GM18873 (cell line): ENCODE measurements around the gene CLEC4M.
"Not testable (repeated sequence)": the region's sequence is repeated elsewhere in the genome, so short reads cannot be mapped to it uniquely, and the experiment has no call there.

ENCODE experiments used
- ATAC-seq: cut with Tn5 transposase; IDR thresholded peaks from one replicate; pipeline ENCODE4 v1.9.1; 2021; ENCODE audit warnings: mild to moderate bottlenecking, moderate library complexity, moderate number of reproducible peaks; ENCODE audit not compliant: unreplicated experiment, low FRiP score

The CLEC4M gene

DNA sequence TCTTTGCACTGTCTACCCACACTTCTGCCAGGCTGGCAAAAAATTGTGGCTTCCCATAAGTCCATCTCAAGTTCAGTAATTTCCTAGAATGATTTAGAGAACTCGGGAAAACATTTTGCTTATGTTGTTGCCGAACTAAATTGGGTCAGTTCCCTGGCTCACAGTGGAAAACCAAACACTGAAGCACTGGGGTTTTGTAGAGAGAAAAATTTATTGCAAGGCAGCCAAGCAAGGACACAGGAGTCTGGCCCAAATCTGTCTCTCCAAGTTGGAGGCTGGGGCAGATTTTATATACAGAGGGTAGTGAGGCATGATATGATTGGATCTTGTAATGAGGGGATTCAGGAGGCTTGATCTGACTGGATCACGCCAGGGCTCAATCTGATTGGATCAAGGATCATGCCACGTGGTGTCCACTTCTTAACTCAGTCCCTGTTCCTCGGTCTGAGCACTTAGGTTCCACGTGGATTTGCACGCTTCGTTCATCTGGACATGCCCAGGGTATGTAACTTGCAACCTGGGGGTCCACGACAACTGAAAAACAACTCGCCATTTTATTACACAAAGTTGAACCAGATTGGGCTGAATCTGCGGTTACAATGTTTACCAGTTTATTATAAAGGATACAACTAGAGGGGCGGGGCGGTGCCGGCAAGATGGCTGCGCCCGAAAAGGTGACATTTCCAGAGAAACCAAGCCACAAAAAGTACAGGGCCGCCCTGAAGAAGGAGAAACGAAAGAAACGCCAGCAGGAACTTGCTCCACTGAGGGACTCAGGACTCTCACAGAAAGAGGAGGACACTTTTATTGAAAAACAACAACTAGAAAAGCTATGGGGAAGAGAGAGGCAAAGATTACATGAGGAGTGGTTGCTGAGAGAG, 23.0 kb upstream of the CLEC4M start:
- ATAC-seq = no peak

DNA sequence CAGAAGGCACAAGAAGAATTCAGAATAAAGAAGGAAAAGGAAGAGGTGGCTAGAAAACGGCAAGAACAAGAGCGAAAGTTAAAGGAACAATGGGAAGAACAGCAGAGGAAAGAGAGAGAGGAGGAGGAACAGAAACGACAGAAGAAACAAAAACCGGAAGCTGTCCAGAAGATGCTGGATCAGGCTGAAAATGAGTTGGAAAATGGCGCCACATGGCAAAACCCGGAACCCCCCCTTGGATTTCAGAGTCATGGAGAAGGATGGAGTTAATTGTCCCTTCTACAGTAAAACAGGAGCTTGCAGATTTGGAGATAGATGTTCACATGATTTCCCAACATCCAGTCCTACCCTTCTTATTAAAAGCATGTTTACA, 22.4 kb upstream of the CLEC4M start:
- no peak for ATAC-seq

DNA sequence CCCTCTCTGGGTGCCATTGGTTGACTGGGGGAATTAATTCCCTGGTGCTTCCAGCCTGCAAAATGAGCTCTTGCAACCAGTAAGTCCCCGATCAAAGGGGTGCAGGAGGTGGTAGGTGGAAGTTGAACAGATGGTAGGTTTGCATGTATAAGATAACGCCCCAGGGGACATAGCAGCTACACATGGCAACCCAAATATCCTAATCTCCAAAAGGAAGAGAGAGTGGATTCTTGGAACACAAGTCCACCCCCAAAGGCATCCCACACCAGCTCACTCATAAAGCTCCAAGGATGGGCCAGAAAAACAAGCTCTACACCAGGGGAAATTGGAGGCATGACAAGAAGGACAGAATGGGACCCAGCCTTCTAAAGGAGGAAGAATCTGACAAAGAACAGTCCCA, 20.5 kb upstream of the CLEC4M start:
- ATAC-seq = no peak

DNA sequence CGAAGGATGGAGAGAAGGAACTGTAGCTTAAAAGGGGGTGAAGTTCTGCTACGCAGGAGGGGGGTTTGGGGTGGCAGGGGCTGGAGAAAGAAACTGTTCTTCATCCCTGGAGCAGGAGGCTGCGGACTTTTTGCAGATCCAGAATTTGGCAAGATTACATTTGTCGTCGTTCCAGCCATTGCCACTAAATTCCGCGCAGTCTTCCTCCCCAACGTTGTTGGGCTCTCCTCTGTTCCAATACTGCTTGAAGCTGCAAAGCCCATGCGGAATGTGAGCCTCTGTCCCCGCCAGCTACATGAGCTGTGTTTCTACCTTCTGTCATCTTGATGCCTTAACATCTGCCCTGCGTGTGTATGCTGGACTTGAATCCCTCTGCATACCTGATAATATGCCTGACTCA, 20.1 kb upstream of the CLEC4M start:
- no peak for ATAC-seq

DNA sequence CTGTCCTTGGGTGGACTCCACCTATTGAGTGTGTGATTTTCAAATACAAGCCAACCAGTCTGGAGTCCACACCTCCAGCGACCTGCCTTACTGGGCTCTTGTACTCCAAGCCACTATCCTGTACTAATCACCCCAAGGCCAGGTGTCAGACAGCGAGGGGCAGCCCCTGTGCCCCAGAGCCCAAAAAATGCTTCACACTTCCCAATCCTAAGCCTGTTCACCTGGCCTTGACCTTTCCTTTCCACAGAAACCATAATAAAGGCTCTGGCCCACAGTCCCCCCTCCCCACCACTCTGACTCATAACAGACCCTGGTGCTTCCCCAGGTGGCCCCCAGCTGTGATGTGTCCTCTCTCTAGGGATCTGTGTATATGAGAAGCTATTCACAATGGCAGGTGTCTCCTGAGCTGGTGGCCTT, 19.6 kb upstream of the CLEC4M start:
- ATAC-seq = no peak

DNA sequence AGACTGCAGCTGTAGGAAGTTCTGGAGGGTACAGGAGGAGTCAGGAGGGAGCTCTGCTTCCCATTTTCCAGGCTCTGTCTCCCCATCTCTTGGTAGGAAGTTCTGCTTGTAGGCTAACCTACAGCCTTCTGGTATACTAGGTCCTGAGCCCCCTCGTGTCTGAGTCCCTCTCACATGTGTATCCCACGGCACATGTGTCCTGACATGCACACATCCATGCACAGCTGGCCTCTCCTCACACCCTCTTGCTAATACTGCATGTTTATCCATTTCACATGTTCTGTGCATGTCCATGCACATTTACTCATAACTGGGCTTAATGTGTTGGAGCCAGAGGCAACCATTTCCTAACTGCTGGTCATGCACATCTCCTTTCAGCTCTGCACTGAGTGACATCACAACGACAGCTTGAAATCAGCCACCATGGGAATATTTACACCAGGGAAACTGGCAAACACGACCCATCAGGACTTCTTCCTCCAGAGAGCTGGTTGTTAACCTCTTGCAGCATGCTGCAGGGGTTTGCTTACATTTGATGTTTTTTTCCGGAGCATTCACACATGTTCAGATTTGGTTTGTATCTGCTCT, 18.8 kb upstream of the CLEC4M start:
- no peak for ATAC-seq

DNA sequence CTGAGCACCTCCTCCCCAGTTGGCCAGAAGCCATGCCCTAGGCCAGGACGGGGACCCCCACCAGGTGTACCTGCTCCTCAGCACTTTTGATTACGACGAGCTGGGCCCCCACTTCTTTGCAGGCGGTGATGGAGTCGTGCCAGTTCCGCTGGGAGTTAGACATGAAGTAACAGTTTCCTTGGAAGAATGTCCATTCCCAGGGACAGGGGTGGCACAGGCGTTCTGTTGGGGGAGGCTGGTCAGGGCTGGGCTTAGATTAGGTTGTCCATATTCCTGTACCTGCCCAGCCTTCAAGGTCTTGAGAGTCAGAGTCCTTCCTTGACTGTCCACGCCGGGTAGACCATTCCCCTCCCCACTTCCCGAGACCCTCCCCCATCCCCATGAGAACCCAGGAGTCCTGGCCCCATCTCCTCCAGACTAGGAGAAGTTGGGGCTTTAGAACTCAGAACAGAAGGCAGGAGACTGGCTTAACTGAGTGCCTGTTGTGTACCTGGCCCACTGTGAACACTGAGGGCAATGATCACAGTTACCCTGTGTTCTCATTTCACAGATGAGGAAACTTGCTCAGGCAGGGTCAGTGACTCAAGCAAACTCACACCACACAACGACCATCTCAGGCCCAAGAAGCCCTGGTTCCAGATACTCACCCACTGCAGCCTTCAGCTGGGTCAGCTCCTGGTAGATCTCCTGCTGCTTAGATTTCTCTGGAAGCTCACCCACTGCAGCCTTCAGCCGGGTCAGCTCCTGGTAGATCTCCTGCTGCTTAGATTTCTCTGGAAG, 18.0 kb upstream of the CLEC4M start:
- no peak for ATAC-seq

DNA sequence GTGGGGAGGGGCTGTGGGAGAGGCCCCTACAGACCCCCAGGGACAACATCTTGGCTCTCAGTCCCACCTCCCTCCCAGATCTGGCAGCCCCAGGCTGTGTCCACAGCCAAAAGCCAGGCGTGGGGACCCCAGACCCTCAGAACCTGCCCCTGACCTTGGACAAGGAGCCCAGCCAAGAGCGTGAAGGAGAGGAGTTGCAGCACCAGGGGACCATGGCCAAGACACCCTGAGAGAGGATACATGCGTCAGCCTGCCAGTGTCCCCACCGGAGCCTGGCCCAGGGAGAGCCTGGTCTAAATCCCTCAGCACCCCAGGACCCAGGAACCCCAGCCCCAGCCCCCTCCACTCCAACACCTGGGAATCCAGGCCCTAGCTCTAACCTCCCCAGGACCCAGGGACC, 16.7 kb upstream of the CLEC4M start:
- ATAC-seq = not testable (repeated sequence)

DNA sequence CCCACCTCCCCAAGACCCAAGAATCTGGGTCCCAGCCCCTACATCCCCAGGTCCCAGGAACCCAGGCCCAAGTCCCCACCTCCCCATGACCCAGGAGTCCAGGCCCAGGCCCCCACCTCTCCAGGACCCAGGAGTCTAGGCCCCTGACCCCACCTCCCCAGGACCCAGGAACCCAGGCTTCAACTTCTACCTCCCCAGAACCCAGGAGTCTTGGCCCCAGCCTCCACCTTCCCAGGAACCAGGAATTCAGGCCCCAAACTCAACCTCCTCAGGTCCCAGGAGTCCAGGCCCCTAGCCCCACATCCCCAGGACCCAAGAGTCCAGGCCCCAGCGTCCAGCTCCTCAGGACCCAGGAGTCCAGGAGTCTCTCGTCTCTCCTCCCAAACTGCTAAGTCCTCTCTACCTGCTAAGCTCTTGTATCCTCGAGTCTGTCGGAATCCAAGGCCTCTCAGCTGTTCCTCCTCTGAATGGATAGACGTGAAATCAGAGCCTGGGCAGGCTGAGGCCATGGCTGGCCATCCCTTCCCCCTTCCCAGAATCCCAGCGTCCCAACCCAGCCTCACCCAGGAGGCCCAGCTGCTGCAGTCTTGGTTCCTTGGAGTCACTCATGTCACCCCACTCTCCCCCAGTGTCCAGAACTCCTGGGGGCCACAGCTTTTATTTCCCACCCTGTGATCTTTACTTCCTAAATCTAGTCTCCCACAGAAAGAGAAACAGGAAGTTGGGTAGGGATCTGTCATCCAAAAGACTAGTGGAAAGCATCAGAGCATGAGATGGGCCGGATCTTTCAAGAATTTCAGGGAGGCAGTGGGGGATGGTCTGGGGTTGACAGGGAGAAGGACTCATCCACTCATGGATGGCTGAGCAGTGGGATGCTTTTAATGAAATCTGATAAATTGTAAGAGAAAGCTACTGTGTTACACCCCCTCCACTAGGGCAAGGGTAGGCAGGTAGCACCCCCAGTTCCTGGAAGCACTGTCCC, 15.8 kb upstream of the CLEC4M start, which contains the start of gene CD209:
Gene CD209, minus strand, starts transcription at position 632 of the 982 bp plus-strand sequence. Its CDS starts 23 bp downstream, at position 609.
- no peak for ATAC-seq

DNA sequence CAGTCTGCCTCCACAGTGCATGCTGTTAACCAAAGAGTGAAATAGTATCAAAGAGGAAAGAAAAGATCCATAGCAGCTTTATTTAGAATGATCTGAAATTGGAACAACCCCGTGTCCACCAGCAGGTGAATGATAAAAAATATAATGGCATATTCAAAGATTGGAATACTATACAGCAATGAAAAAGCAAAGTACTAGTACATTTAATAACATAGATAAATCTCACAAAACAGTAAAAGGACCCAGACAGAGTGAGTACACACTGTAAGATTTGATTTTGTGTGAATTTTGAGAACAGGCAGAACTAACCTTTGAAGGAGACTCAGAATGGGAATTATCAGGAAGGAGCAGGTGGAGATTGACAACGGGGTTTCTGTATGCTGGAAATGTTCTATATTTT, 14.9 kb upstream of the CLEC4M start:
- ATAC-seq = no peak

DNA sequence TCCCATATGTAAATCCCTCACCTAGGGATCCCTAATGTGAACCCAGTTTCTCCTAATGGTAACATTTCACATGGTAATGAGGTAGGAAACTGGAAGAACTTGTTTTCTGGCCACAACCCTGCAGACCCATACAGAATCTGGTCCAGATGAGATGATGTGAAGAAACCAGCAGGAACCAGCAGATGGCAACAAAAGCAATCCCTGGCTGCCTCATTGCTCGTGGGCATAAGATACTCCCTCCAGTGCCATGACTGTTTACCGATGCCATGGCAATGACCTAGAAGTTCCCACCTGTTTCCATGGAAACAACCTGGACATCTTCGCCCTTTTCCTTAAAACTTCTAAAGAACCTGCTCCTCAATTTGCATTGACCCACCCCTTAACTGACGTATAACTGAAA, 14.3 kb upstream of the CLEC4M start:
- no peak for ATAC-seq

DNA sequence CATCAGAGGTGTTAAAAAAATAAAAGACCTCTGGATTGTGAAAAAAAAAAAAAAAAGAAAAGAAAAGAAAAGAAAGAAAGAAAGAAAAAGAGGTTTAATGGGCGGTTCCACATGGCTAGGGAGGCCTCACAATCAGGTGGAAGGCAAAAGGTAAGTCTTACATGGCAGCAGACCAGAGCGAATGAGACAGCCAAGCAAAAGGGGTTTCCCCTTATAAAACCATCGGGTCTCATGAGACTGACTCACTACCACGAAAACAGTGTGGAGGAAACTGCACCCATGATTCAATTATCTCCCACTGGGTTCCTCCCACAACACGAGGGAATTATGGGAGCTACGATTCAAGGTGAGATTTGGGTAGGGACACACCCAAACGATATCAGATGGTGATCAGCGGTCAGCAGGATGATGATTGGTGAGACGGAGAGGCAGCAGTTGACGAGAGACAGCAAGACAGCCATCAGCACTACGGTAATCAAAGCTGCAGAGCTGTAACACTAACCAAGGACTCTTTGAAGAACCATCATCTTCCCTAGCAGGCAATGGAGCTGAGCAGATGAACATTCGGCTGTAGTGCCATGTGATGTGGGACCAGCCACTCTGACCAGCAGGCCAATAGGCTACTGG, 11.8 kb upstream of the CLEC4M start:
- no peak for ATAC-seq

DNA sequence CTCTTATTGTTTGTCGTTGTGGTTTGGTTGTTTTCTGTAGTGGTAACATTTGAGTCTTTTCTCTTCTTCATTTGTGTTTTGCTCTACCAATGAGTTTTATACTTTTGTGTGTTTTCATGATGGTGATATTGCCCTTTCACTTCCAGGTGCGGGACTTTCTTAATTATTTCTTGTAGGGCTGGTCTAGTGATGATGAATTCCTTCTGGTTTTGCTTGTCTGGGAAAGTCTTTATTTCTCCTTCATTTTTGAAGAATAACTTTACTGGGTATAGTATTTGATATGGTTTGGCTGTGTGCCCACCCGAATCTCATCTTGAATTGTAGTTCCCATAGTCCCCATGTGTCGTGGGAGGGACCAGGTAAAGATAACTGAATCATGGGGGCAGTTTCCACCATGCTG, 6.8 kb upstream of the CLEC4M start:
- ATAC-seq = no peak

DNA sequence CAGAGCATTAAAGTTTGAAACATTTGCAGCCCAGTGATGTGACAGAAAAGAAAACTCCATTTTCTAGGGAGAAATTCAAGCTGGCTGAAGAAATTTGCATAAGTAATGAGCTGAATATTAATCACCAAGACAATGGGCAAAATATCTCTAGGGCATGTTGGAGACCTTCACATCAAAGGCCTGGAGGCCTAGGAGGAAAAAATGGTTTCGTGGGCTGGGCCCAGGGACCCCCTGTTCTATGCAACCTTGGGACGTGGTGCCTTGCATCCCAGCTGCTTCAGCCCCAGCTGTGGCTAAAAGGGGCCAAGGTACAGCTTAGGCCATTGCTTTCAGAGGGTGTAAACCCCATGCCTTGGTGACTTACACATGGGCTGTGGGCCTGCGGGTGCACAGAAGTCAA, 5.7 kb upstream of the CLEC4M start:
- no peak for ATAC-seq

DNA sequence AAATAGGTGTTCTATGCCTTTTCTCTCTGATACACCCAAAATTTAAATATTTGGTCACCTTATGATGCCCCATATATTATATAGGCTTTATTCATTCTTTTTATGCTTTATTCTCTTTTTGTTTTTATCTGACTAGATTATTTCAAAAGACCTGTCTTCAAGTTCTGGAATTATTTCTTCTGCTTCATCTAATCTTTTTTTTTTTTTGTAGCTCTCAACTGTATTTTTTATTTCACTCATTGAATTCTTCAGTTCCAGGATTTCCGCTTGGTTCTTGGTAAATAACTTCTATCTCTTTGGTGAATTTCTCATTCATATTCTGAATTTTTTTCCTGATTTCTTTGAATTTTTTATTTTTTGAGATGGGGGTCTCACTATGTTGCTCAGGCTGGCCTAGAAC, 3.9 kb upstream of the CLEC4M start:
- no peak for ATAC-seq

DNA sequence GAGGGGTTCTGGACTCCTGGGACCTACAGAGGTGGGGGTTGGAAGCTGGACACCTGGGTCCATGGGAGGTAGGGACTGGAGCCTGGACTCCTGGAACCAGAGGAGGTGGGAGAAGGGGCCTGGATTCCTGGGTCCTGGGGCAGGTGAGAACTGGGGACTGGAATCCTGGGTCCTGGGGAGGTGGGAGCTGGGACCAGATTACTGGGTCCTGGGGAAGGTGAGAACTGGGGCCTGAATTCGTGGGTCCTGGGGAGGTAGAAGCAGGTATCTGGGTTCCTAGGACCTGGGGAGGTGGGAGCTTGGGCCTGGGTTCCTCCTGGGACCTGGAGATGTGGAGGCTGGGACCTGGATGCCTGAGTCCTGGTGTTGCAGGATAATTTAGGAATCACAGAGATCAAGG, 653 bp downstream of the CLEC4M start:
- no peak for ATAC-seq

DNA sequence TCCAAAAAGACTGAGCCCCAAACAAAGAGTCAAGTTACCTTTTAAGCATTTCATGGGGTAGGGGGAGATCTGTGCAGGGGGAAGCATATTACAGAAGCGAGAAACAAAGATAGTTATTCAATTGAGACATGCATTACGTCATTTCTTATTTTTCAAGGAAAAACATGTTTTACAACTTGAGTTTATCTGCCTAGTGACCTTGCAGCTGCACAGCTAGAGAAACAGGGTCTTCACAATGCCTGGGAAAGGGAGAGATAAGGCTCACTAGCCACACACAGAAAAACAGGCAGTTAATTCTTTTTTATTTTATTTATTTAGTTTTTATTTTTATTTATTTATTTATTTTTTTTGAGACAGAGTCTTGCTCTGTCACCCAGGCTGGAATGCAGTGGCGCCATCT, 1.1 kb downstream of the CLEC4M start:
- ATAC-seq = not testable (repeated sequence)

DNA sequence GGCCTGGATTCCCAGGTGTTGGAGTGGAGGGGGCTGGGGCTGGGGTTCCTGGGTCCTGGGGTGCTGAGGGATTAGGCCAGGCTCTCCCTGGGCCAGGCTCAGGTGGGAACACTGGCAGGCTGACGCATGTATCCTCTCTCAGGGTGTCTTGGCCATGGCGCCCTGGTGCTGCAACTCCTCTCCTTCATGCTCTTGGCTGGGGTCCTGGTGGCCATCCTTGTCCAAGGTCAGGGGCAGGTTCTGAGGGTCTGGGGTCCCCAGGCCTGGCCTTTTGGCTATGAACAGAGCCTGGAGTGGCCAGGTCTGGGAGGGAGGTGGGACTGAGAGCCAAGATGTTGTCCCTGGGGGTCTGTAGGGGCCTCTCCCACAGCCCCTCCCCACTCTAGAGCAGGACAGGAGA, 2.0 kb downstream of the CLEC4M start:
- not testable (repeated sequence) for ATAC-seq

DNA sequence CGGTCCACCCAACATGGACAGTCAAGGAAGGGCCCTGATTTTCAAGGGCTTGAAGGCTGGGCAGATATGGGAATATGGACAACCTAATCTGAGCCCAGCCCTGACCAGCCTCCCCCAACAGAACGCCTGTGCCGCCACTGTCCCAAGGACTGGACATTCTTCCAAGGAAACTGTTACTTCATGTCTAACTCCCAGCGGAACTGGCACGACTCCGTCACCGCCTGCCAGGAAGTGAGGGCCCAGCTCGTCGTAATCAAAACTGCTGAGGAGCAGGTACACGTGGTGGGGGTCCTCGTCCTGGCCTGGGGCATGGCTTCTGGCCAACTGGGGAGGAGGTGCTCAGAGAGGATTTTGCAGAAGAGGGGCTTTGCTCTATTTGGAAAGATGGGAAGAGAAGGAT, 3.5 kb downstream of the CLEC4M start:
- no peak for ATAC-seq

DNA sequence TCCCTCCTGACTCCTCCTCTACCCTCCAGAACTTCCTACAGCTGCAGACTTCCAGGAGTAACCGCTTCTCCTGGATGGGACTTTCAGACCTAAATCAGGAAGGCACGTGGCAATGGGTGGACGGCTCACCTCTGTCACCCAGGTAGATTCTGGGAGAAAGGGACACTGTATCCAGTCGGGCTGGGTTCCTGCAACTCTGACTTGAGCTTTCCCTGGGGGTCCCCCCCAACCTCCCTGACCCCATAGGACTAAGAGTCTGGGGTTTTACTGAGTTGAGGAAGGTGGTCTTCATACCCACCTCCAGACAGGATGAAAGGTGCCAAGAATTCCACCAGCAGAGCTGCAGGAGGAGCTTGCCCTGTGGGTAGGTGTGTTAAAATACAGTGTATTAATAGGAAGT, 4.4 kb downstream of the CLEC4M start:
- ATAC-seq = no peak
